Stimulated activated CD8-positive, alpha-beta memory T cell treated with anti-CD3 and anti-CD28 coated beads, Interleukin-4, amount 100 ng/mL, for 48 hours (primary cell): Measurements from ENCODE around the gene MS4A5.
"Not testable (repeated sequence)": the region's sequence is repeated elsewhere in the genome, so short reads cannot be mapped to it uniquely, and the experiment has no call there.

Experiments
- DNase-seq: peaks from one replicate; pipeline ENCODE4 v3.0.0-alpha.2; 2020

Gene MS4A5, protein sequence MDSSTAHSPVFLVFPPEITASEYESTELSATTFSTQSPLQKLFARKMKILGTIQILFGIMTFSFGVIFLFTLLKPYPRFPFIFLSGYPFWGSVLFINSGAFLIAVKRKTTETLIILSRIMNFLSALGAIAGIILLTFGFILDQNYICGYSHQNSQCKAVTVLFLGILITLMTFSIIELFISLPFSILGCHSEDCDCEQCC

DNA sequence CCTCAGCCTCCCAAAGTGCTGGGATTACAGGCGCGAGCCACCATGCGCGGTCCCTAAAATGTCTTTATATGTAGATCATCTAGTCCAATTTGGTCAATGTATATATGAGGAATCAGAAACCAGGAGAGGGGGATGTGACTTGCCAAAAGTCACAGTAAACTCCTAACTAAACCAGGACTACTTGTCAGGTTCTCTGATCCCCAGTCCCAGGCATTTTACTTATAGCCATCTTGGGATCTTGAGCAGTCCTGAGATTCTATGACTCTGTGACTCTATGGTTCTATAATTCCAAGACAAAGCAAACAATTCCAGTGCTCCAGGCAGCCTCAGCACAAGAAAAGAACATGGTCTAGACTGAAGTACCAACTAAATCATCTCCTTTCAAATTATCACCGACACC, at the start of gene MS4A5:
Gene MS4A5, plus strand, starts transcription at position 301 of the 400 bp plus-strand sequence. CDS start 103 bp downstream, outside the sequence.
- no peak for DNase-seq

DNA sequence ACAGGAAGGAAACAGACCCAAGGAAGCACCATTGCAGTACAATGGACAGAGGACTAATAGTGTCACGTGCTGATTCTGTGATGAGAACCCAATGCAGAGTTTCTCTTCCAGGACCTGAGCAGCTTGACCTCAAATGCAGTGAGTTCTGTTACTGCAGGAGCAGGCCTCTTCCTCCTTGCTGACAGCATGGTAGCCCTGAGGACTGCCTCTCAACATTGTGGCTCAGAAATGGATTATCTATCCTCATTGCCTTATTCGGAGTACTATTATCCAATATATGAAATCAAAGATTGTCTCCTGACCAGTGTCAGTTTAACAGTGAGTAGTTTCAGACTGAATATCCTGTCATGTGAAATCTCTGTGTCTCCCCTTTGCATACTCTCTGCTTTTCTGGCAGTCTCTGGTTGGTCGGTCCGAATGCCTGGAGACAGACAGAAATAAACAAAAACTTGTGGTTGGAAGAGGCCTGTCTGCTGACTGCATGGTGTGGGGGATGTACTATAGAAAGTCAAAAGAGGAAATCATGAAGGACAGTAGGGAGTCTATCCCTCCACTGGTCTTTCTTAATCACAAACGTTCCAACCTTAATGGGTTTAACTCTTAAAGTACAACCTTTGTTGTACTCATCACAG, 40.0 kb upstream of the MS4A5 start:
- DNase-seq = no peak

DNA sequence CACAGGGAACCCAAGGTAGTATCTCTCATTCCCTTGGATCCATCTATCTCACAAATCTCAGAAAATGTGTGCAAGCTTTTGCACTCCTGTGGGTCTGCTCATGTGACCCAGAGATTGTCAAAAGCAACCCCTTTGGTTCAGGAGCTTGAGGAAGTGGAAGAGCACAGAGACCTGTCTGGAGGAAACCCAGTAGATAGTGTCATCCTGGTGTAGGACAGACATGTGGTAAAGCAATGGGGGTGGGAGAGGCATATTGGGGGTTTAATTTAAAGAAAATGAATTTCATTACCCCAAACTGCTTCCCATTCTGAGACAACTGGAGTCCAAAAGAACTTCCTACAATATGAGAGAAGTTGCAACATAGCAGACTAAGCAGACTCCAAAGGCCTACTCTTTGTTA, 39.0 kb upstream of the MS4A5 start:
- DNase-seq = no peak

DNA sequence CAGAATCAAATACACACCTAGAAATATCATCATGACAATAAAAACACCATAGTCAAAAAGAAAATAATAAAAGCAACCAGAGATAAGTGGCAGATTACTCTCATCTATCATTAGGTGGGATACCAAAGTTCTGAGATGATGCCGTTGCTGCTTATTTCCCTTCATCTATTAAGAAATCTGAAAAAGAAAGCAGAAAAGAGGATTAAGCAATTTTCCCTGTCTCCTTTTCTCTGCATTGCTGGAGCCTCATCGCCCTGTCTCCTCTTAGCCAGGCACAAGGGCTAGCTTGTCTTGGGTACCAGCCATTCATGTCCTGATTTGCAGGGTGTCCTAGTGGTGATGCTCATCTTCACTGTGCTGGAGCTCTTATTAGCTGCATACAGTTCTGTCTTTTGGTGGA, 37.0 kb upstream of the MS4A5 start:
- DNase-seq = no peak

DNA sequence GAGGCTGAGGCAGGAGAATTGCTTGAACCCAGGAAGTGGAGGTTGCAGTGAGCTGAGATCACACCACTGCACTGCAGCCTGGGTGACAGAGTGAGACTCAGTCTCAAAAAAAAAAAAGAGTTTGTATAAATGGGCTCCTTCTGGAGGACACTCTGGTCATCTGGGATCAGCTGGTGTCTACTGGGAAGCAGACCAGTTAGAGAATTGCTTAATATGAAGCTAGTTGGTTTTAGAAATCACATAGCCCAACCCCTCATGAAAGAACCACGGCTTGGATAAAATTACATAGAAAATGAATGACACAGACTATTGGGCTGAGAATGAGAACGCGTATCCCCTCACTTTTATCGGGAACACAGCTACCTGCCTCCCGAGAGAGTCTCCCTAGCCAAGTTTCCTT, 36.4 kb upstream of the MS4A5 start:
- no peak for DNase-seq

DNA sequence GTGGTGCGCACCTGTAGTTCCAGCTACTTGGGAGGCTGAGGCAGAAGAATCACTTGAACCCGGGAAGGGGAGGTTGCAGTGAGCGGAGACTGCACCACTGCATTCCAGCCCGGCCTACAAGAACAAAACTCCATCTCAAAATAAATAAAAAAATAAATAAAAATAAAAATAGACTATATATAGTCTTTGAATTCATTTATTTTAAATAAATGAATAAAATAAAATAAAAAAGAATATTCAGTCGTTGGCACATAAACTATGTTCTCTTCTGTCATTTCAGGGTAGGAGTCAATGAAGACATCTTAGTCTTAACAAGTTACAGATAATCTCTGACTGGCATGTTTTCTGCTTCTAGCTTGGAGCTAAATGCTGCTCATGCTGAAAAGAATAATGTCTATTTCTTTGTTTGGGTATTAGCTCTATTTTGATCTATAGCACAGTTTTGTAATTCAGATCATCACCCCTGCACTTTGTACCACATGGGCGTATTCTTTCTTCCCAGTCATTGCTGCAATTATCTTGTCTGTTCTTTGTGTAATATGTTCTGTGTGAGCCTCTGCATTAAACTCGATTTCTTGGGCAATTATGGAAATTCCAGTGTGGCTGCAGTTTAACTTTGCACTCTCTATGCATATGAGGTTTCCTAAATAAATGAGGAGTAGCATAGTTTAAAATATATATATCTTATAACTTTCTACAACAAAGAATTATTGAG, 34.5 kb upstream of the MS4A5 start:
- no peak for DNase-seq

DNA sequence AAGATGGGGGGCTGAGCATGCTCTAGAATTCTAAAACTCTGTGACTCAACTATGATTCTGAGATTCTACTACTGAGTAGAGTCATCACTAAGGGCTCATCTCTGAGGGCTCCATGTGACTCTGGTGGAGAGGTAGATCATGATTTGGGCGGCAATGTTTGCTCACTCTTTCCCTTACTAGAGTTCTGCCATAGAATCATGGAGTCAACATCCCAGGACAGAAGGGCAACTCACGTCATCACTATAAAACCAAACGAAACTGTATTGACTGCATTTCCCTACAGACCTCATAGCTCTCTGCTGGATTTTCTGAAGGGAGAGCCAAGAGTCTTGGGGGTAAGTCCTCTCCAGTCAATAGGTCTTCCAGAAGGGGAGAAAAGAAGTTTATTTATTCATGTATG, 33.0 kb upstream of the MS4A5 start, which contains the start of gene MS4A14:
Gene MS4A14, plus strand, starts transcription at position 78 of the 400 bp plus-strand sequence. Its CDS starts 120 bp downstream, at position 198.
- DNase-seq = no peak

DNA sequence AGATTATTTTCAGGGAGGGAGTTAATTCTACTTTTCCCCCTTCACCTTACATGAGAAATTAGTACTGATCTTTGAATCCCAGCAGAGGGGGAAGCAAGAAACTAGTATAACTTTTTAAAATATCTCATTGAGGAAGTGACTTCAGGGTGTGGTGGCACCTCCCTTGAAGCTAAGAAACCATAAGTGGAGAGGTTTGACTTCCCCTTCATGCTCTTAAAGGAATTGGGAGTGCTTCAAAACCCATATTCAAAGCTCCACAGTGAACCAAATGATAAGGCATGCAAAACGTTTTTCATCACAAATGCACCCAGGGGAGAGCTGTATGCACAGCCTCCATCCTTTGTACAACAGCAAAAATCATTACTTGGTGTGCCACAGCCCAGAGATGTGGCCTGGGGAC, 32.6 kb upstream of the MS4A5 start:
- no peak for DNase-seq

DNA sequence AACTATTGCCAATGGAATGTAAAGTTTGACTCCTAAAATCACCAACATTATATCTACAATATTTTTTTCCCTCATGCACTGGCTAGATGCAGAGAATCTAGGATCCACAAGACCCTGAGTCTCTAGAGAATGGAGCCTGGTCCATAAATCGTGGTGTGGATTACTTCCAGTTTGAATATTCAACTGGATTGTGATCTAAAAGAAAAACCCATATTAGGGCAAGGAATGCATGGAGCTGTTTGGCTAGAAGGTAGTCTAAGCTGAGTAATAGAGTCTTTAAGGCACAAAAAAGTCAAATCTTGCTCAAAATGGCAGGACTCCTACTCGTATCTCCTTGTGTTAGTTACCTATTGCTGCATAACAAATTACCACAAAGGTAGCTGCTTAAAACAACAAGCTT, 9.4 kb upstream of the MS4A5 start:
- no peak for DNase-seq

DNA sequence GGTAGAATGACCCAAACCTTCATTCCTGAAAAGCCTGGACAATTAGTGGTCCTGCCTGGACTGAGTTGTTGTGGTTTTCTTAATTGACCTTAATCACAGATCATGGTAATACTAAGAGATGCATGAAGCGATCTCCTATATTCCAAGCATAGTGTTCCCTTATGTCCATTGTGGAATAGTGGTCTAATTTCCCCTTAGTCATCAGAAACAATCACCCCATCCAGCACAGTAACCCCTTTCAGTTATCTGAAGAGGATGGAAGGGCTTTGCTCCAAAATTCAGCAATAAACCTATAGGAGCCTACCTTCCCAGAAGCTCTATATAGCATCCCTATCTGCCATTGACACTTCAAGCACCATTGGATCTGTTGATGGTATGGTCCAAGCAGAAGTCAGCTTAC, 6.8 kb upstream of the MS4A5 start:
- DNase-seq = no peak

DNA sequence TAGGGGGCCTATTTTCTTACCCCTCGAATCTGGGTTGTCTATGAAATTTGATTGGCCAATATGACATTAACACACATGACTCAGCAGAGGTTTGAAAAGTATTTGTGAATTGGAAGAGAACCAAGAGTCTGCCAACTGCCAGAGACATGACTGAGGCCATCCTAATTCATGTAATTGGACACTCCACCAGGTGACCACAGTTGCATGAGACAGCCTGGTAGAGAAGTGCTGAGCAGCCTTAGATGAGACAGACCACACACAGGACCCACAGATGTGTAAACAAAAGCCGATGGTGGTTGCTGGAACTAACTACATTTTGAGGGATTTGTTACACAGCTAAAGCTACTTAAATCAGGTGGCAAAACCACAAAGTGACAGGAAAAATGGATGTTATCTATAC, 855 bp upstream of the MS4A5 start:
- DNase-seq = no peak

DNA sequence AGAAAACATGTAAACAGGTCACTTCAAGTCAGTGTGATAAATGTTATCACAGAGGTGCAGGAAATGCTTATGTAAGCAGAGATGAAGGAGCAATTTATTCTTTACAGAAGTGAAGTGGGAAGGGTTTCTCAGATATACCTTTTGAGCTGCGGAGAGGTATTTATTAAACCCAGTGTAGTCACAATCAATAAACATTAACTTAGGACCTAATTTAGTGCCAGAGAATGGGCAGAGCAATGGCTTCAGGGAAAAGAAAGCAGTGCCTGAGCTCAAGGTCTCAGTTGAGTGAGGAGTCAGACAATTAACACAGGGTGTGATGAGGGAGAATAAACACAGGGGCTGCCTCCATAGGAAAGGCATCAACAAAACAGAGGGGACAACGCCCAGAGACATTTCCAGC, 1.9 kb downstream of the MS4A5 start:
- DNase-seq = no peak

DNA sequence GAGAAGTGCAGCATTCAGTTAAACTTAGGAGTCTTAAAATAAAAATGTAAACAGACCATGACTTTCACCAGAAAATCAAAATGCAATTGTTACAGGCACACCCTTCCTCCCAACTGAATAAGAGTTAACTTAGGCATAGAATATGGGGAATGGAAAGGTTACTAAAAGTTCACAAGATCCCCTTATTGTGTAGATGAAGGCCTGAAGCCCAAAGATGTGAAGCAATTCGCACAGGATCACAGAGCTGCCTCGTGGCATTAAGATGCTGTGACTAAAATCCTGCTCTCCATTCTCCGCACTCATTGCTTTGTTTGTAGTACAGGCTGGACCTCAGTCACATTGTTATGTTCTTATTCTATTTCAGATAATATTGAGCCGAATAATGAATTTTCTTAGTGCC, 4.0 kb downstream of the MS4A5 start:
- no peak for DNase-seq

DNA sequence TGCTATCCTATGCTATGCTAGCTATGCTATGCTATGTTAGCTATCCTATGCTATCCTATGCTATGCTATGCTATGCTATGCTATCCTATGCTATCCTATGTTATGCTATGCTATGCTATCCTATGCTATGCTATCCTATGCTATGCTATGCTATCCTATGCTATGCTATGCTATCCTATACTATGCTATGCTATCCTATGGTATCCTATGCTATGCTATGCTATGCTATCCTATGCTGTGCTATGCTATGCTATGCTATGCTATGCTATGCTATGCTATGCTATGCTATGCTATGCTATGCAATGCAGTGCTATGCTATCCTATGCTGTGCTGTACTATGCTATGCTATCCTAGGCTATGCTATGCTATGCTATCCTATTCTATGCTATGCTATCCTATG, 17.7 kb downstream of the MS4A5 start:
- DNase-seq = no peak

DNA sequence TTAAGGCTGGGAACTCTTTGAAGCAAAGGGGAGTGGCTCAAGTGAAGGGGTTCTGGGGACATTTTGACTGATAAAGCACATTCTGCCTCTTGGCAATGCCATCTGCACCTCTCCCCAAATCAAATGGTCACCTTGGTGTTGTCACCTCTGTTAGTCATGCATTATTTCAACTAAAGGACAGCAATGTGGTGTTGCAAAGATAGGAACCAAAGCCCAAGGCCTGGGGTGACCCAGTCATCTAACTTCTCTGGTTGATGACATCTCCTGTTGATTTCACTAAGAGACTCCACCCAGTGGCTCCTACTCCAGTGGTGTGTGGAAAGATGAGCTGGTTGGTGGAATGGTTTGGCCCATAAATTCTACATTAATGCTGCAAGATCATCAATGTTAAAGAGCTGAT, 18.5 kb downstream of the MS4A5 start:
- no peak for DNase-seq

DNA sequence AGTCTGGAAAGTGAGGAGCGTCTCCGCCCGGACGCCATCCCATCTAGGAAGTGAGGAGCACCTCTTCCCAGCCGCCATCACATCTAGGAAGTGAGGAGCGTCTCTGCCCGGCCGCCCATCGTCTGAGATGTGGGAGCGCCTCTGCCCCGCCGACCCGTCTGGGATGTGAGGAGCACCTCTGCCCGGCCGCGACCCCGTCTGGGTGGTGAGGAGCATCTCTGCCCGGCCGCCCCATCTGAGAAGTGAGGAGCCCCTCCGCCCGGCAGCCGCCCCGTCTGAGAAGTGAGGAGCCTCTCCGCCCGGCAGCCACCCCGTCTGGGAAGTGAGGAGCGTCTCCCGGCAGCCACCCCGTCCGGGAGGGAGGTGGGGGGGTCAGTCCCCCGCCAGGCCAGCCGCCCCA, 21.8 kb downstream of the MS4A5 start:
- not testable (repeated sequence) for DNase-seq

DNA sequence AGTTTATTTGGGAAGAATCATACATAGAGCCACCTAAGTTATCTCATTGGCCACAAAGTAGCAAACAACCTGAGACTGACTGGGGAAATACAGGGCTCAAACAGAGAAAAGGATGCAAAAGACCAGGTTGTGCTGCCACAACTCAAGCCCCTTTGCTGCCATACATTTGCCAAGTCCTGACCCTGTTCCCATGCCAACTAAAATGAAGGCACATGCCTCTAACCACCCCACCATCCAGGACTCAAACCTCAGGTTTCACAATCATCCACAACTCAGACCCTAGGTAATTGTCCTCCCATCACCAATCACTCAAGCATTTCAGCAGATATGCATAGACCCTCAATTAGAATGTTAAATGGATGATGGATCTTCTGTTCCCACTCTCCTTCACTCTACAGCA, 24.8 kb downstream of the MS4A5 start:
- no peak for DNase-seq

DNA sequence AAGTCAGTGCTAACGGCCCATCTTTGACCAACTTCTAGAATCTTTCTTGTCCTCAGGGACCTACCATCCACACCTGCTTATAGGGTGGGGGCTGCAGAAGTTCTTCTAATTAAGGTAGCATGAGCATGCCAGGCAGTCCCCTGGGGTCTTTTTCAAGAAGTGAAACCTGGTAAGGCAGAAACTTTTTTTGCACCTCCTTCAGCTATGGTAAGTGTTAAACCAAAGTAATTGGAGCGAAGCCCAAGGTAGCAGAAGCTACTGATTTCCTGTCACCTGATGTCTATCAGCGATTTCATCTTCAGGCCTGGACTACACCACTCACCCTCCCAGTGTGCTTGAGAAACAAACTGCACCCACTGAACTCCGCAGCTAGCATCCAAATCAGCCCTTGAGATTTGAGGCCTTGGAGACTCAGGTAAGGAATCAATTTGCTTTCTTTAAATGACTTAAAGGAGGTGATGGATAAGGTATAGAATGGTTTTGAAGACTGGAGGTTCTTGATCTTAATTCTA, 26.2 kb downstream of the MS4A5 start, which contains the start of gene MS4A1:
Gene MS4A1, plus strand, starts transcription at position 317 of the 512 bp plus-strand sequence. CDS start 6,528 bp downstream, outside the sequence.
- no peak for DNase-seq

DNA sequence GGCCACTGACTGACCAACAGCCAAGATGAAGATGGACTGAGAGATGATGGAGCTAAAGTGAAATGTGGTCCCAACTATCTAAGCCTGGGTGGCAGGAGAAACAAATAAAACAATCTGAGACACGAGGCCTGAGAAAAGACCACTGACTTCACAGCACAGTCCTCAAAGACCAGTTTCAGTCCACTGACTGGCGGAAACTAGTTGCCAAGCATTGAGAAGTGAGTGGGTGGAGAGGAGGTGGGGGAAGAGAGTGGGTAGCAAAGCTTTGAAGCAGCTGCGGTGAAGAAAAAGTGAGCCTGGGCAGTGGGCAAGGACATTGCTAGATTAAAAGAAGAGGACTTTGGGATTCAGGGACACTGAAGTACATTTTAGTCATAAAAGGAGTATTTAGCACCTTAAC, 28.2 kb downstream of the MS4A5 start:
- no peak for DNase-seq

DNA sequence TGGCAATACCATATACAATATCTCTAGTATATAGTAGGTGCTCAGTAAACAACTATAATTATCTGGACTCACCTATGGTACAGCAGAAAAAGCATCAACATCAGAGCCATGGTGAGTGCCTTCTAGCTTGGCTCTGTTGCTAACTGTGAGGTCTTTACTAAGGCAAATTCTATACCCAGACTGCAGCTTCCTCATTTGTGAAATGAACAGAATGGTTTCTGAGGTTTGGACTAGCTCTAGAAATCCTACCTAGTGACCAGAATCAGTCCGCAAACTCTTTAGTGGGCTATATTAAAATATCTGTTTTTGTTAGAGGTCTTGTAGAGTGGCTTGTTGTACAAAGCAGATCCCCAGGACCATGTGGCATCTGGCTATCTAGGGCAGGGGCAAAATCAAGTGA, 30.0 kb downstream of the MS4A5 start:
- DNase-seq = no peak

DNA sequence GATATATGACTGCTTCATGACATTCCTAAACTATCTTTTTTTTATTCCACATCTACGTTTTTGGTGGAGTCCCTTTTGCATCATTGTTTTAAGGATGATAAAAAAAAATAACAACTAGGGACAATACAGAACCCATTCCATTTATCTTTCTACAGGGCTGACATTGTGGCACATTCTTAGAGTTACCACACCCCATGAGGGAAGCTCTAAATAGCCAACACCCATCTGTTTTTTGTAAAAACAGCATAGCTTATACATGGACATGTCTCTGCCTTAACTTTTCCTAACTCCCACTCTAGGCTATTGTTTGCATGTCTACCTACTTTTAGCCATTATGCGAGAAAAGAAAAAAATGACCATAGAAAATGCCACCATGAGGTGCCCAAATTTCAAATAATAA, 39.5 kb downstream of the MS4A5 start:
- no peak for DNase-seq

DNA sequence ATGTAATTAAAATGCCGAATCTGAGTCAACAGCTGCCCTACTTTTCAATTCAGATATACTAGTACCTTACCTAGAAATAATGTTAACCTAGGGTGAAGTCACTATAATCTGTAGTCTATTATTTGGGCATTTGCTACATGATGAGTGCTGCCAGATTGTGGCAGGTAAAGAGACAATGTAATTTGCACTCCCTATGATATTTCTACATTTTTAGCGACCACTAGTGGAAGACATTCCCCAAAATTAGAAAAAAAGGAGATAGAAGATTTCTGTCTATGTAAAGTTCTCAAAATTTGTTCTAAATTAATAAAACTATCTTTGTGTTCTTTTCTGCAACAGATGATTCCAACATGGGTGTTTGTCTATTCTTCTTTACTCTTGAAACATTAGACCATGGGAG, 40.4 kb downstream of the MS4A5 start:
- DNase-seq = no peak

DNA sequence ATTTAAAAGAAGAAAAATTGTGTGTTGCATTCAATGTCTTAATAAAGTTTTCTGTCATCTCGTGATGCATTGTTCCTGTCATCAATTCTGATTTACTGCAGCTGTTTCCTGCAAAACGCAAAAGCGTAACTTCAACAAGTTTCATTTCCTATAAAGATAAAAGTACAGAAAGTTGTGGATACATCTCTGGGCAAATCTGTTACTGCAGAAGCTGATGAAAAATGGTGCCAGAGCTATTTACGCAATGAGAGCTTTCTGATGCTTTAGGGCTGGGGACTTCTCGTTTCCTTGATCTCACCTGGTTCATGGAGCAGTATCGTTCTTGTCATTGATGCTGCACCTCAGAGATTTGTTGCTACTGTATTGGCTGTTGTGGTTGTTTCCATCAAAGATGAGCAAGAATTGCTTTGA, 47.7 kb downstream of the MS4A5 start:
- DNase-seq = no peak

DNA sequence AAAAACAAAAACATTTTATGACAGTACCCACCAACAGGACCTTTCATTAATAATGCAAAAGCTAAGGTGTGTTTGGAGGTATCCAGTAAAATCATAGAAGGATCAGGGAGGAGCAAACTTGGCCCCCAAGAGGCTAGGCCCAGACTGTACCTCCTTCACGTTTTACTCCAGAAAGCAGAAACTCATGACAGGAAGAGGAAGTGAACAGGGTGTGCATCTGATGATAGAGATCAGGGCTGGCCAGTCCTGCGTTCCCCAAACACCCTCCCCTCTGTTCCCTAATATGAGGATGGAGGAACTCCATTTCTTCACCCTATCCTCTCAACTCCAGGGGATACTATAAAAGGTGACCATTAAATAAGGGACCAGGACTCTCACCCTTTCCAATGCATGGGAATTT, 53.0 kb downstream of the MS4A5 start:
- DNase-seq = no peak
